Neural progenitor cell (in vitro differentiated cells): ENCODE results near the gene ZCCHC14.

Source experiments
- CTCF ChIP-seq: fragments of 200-600 bp; sonication (generic); IDR thresholded peaks from 2 replicates; pipeline ENCODE4 v1.5.1; 2017; ENCODE audit warnings: antibody characterized with exemption, mild to moderate bottlenecking
- EZH2 ChIP-seq: fragments of 200-600 bp; sonication (generic); IDR thresholded peaks from 2 replicates; pipeline ENCODE4 v1.6.1; 2017; ENCODE audit warnings: antibody characterized with exemption, mild to moderate bottlenecking, moderate library complexity
- EZH2phosphoT487 ChIP-seq: fragments of 200-600 bp; sonication (generic); IDR thresholded peaks from 2 replicates; pipeline ENCODE4 v1.6.1; 2017; ENCODE audit warnings: antibody characterized with exemption

GRCh38 chr16:87431926-87432325 lies 60.9 kb downstream of the ZCCHC14 start:
- TF ChIP-seq CTCF (no peak), EZH2 (no peak), EZH2phosphoT487 (no peak)
